Measurements from ENCODE around the gene DEDD. TPM values are rescaled to one million over a fixed set of nuclear protein-coding genes. Genes with fewer than 3 reads are reported as not detected.

The DEDD gene
- total and polyA plus RNA-seq, 2 of the 13 experiments (the other 11 are each of a cell fraction or from before 2014, with no cell fraction given), result 12.6 to 27.8 TPM

GRCh38 chr1:161177112-161177935 lies 44.9 kb upstream of the DEDD start, which contains the start of gene B4GALT3 (continued):
- TF ChIP-seq ETV5 (CRISPR knock-in tag; IDR thresholded peaks at IDR 0.05; ENCODE audit: borderline replicate concordance), result 0 out of 2 replicates have a peak, but pooled peaks have one; percentile 36
- TF ChIP-seq NONO (IDR thresholded peaks at IDR 0.05), result no peak
- TF ChIP-seq NONO (CRISPR knock-in tag; conservative IDR thresholded peaks at IDR 0.05), result peak; percentile 88
- peak; percentile 93; the same call in 2 of the 3 replicates for TF ChIP-seq MXI1 (IDR thresholded peaks at IDR 0.05; ENCODE audit: borderline replicate concordance, low read depth, low read length)
- 0 out of 2 replicates have a peak, but pooled peaks have one; percentile 82 for TF ChIP-seq IRF1 (CRISPR knock-in tag; IDR thresholded peaks at IDR 0.05; ENCODE audit: low read depth)
- peak; percentile 75; the same call in 1 of the 2 replicates for TF ChIP-seq ZNF737 (CRISPR knock-in tag; IDR thresholded peaks at IDR 0.05; ENCODE audit: borderline replicate concordance)
- TF ChIP-seq MYPOP (CRISPR knock-in tag; IDR thresholded peaks at IDR 0.05), result peak; percentile 84
- TF ChIP-seq BCL6 (CRISPR knock-in tag; IDR thresholded peaks at IDR 0.05), result peak; percentile 1; the same call in 1 of the 2 replicates
- peak; percentile 84 for TF ChIP-seq ZNF407 (CRISPR knock-in tag; IDR thresholded peaks at IDR 0.05; ENCODE audit: not compliant biosample characterization)
- TF ChIP-seq FOXO4 (CRISPR knock-in tag; conservative IDR thresholded peaks at IDR 0.05), result no peak
- no peak for TF ChIP-seq ZBTB21 (CRISPR knock-in tag; IDR thresholded peaks at IDR 0.05)
- TF ChIP-seq ZNF260 (CRISPR knock-in tag; IDR thresholded peaks at IDR 0.05; ENCODE audit: borderline replicate concordance, low read depth), result no peak
- TF ChIP-seq TFE3 (CRISPR knock-in tag; IDR thresholded peaks at IDR 0.05), result peak; percentile 45; the same call in 1 of the 2 replicates
- no peak for TF ChIP-seq ZNF672 (CRISPR knock-in tag; IDR thresholded peaks at IDR 0.05)

Measured in HepG2 (cell line).